ENCODE data around the gene BMP8B. TPM values are rescaled to one million over a fixed set of nuclear protein-coding genes. Genes with fewer than 3 reads are reported as not detected.
A peak's percentile ranks its signal among the peaks of the same experiment; 100 is the strongest.

The BMP8B gene
- total RNA-seq = 1 to 10 TPM in 1 of 3 donors, under 1 TPM in 2; 0.48 to 1.3 (median 0.59) TPM

GRCh38 chr1:39788758-39789570 is at the start of gene BMP8B:
TSS of gene BMP8B (minus strand) at chr1:39788865. CDS start at chr1:39788485, 380 bp downstream.
- intact Hi-C loops (cut with DNase I; ENCODE audit: low total_unique reads) = no loop called here
- Histone ChIP-seq H3K9me3 (no peaks in the 10 kb centered on the region), H3K27ac (no peak within 1 kb of the TSS), H3K36me3 (no peaks in the 10 kb centered on the region), H3K27me3 (peaks cover 0 to 11% of the 10 kb centered on the region in 2 donors), H3K4me3 (peak within 1 kb of the TSS; percentile 27 to 69 (median 64)), H3K4me1 (no peaks in the 10 kb centered on the region)
- no peak for TF ChIP-seq POLR2A (IDR thresholded peaks at IDR 0.05)
- no peak for TF ChIP-seq POLR2AphosphoS5 (IDR thresholded peaks at IDR 0.05)
- TF ChIP-seq CTCF (IDR thresholded peaks at IDR 0.05) = no peak
- peak in 1 of 2 donors; percentile 32 for DNase-seq (ENCODE audit: low spot score in 2 of 2)

GRCh38 chr1:39836595-39837110 is 48.0 kb upstream of the BMP8B start:
- Histone ChIP-seq H3K9me3 (no peaks in the 10 kb centered on the region), H3K36me3 (no peaks in the 10 kb centered on the region), H3K27me3 (no peaks in the 10 kb centered on the region), H3K4me3 (no peak overlapping the region), H3K27ac (no peak overlapping the region), H3K4me1 (no peaks in the 10 kb centered on the region)
- intact Hi-C loops (cut with DNase I; ENCODE audit: low total_unique reads) = loop anchor here (5.0 kb wide), 1 partner anchor 576 kb away; no protein-coding TSS in a partner anchor
- DNase-seq (ENCODE audit: low spot score in 2 of 2) = no peak
- no peak for TF ChIP-seq POLR2AphosphoS5 (IDR thresholded peaks at IDR 0.05)
- TF ChIP-seq CTCF (IDR thresholded peaks at IDR 0.05) = no peak
- no peak for TF ChIP-seq POLR2A (IDR thresholded peaks at IDR 0.05)

- H3K4me3 ChIP-seq = no peak overlapping the region
- no peaks in the 10 kb centered on the region for H3K36me3 ChIP-seq
- DNase-seq (ENCODE audit: low spot score in 2 of 2) = no peak
- no peaks in the 10 kb centered on the region for H3K9me3 ChIP-seq
- H3K4me1 ChIP-seq = no peaks in the 10 kb centered on the region
- intact Hi-C loops (cut with DNase I; ENCODE audit: low total_unique reads) = loop anchor here (5.0 kb wide), 1 partner anchor 576 kb away; no protein-coding TSS in a partner anchor
- no peak for TF ChIP-seq CTCF (IDR thresholded peaks at IDR 0.05)
- no peak for TF ChIP-seq POLR2AphosphoS5 (IDR thresholded peaks at IDR 0.05)
- TF ChIP-seq POLR2A (IDR thresholded peaks at IDR 0.05) = no peak
- H3K27ac ChIP-seq = no peak overlapping the region
- no peaks in the 10 kb centered on the region for H3K27me3 ChIP-seq
These were observed 47.4 kb upstream of the BMP8B start for GRCh38 chr1:39835935-39836594.

GRCh38 chr1:39835110-39835509 is 46.4 kb upstream of the BMP8B start:
- TF ChIP-seq POLR2A (IDR thresholded peaks at IDR 0.05) (no peak), CTCF (IDR thresholded peaks at IDR 0.05) (no peak), POLR2AphosphoS5 (IDR thresholded peaks at IDR 0.05) (no peak)
- H3K36me3 ChIP-seq = no peaks in the 10 kb centered on the region
- no peak overlapping the region for H3K27ac ChIP-seq
- no peaks in the 10 kb centered on the region for H3K27me3 ChIP-seq
- H3K4me1 ChIP-seq = no peaks in the 10 kb centered on the region
- intact Hi-C loops (cut with DNase I; ENCODE audit: low total_unique reads) = loop anchor here (5.0 kb wide), 1 partner anchor 577 kb away; no protein-coding TSS in a partner anchor
- H3K4me3 ChIP-seq = no peak overlapping the region
- DNase-seq (ENCODE audit: low spot score in 2 of 2) = no peak
- H3K9me3 ChIP-seq = no peaks in the 10 kb centered on the region
